HCT116 (cell line): ENCODE measurements around the gene TTLL10.

Experiments
- CEBPB ChIP-seq: IDR thresholded peaks from 2 replicates; pipeline ENCODE4 v1.6.1; 2012; ENCODE audit warnings: low read depth
- CTCF ChIP-seq, 3 experiments: fragments of 200-600 bp in 1 of 3; sonication (generic) in 1 of 3; IDR thresholded peaks in 2 of 3; conservative IDR thresholded peaks in 1 of 3; 2 replicates each; pipeline ENCODE4 v1.5.1; 2012 to 2017; ENCODE audit warnings: low read depth in 2 of 3, low read length in 2 of 3, antibody characterized with exemption in 1 of 3, borderline replicate concordance in 1 of 3, control low read depth in 1 of 3, mild to moderate bottlenecking in 1 of 3, mixed read lengths in 1 of 3, mixed run types in 1 of 3, moderate library complexity in 1 of 3; ENCODE audit not compliant: insufficient read depth in 1 of 3
- EZH2 ChIP-seq: fragments of 200-600 bp; sonication (generic); IDR thresholded peaks from 2 replicates; pipeline ENCODE4 v1.6.1; 2017; ENCODE audit warnings: antibody characterized with exemption, mixed run types
- POLR2A ChIP-seq: IDR thresholded peaks from 2 replicates; pipeline ENCODE4 v1.7.0; 2011; ENCODE audit warnings: borderline replicate concordance; ENCODE audit not compliant: insufficient read depth, insufficient read length; ENCODE audit errors: extremely low read depth
- POLR2AphosphoS5 ChIP-seq: IDR thresholded peaks from 2 replicates; pipeline ENCODE4 v1.6.1; 2011; ENCODE audit warnings: mild to moderate bottlenecking, low read depth, low read length, moderate library complexity
- SIN3A ChIP-seq: IDR thresholded peaks from 2 replicates; pipeline ENCODE4 v1.6.1; 2012; ENCODE audit warnings: low read depth
- SP1 ChIP-seq: IDR thresholded peaks from 2 replicates; pipeline ENCODE4 v1.6.1; 2012; ENCODE audit warnings: low read depth
- ZBTB33 ChIP-seq: IDR thresholded peaks from 2 replicates; pipeline ENCODE4 v1.6.1; 2011; ENCODE audit warnings: mild to moderate bottlenecking, low read length, moderate library complexity; ENCODE audit not compliant: insufficient replicate concordance; ENCODE audit errors: extremely low read depth
- TF ChIP-seq, protein P1 (sequence below): IDR thresholded peaks from 2 replicates; pipeline ENCODE4 v1.6.1; 2012

GRCh38 chr1:1242461-1243265 is 69.0 kb downstream of the TTLL10 start:
- no peak for TF ChIP-seq SP1
- TF ChIP-seq EZH2: no peak
- TF ChIP-seq, protein P1, sequence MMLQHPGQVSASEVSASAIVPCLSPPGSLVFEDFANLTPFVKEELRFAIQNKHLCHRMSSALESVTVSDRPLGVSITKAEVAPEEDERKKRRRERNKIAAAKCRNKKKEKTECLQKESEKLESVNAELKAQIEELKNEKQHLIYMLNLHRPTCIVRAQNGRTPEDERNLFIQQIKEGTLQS: no peak
- TF ChIP-seq POLR2A: no peak
- no peak for TF ChIP-seq CTCF (IDR thresholded peaks at IDR 0.05 in 2 of 3, conservative IDR thresholded peaks at IDR 0.05 in 1 of 3; ENCODE audit: borderline replicate concordance in 1 of 3, insufficient read depth in 1 of 3, low read depth in 2 of 3, low read length in 2 of 3)
- TF ChIP-seq ZBTB33: no peak
- no peak for TF ChIP-seq POLR2AphosphoS5
- no peak for TF ChIP-seq CEBPB
- TF ChIP-seq SIN3A: no peak
